Activated T-cell treated with anti-CD3 and anti-CD28 coated beads for 1 hour (primary cell): ENCODE data around the gene RAB7A.
"Not testable (repeated sequence)": the region's sequence is repeated elsewhere in the genome, so short reads cannot be mapped to it uniquely, and the experiment has no call there.

Experiments used
- DNase-seq: peaks from one replicate; pipeline ENCODE4 v3.0.0-alpha.2; 2020; ENCODE audit warnings: low read depth

RAB7A gene

GRCh38 chr3:128712848-128713247 lies 13.1 kb upstream of the RAB7A start:
- no peak for DNase-seq

- DNase-seq: no peak
Measured at GRCh38 chr3:128714887-128715491, 11.0 kb upstream of the RAB7A start.

GRCh38 chr3:128718892-128719291 lies 7.1 kb upstream of the RAB7A start:
- not testable (repeated sequence) for DNase-seq

GRCh38 chr3:128720891-128721290 lies 5.1 kb upstream of the RAB7A start:
- no peak for DNase-seq

- DNase-seq: no peak
Measured at GRCh38 chr3:128723477-128723876, 2.5 kb upstream of the RAB7A start.

- no peak for DNase-seq
Measured at GRCh38 chr3:128725547-128726022, 398 bp upstream of the RAB7A start.

- DNase-seq: no peak
Measured at GRCh38 chr3:128727059-128727458, 1.1 kb downstream of the RAB7A start.

GRCh38 chr3:128727485-128727884 lies 1.5 kb downstream of the RAB7A start:
- no peak for DNase-seq

- no peak for DNase-seq
Measured at GRCh38 chr3:128727996-128728395, 2.0 kb downstream of the RAB7A start.

- DNase-seq: not testable (repeated sequence)
Measured at GRCh38 chr3:128728521-128728920, 2.5 kb downstream of the RAB7A start.

GRCh38 chr3:128730471-128730870 lies 4.5 kb downstream of the RAB7A start:
- DNase-seq: no peak

GRCh38 chr3:128734523-128735189 lies 8.7 kb downstream of the RAB7A start:
- DNase-seq: no peak

GRCh38 chr3:128735287-128735686 lies 9.3 kb downstream of the RAB7A start:
- no peak for DNase-seq

GRCh38 chr3:128735884-128736283 lies 9.9 kb downstream of the RAB7A start:
- no peak for DNase-seq

GRCh38 chr3:128736601-128737000 lies 10.6 kb downstream of the RAB7A start:
- DNase-seq: no peak

GRCh38 chr3:128740621-128741020 lies 14.6 kb downstream of the RAB7A start:
- DNase-seq: no peak

- no peak for DNase-seq
Measured at GRCh38 chr3:128742821-128743594, 17.0 kb downstream of the RAB7A start.

GRCh38 chr3:128745742-128746141 lies 19.8 kb downstream of the RAB7A start:
- no peak for DNase-seq

GRCh38 chr3:128746881-128747280 lies 20.9 kb downstream of the RAB7A start:
- DNase-seq: no peak

GRCh38 chr3:128748557-128748956 lies 22.6 kb downstream of the RAB7A start:
- DNase-seq: no peak

- DNase-seq: no peak
Measured at GRCh38 chr3:128749035-128749434, 23.1 kb downstream of the RAB7A start.

- DNase-seq: not testable (repeated sequence)
Measured at GRCh38 chr3:128749561-128749960, 23.6 kb downstream of the RAB7A start.

- DNase-seq: no peak
Measured at GRCh38 chr3:128753715-128754114, 27.7 kb downstream of the RAB7A start.
